Measurements from ENCODE around the gene LRPPRC. TPM values are rescaled to one million over a fixed set of nuclear protein-coding genes. Genes with fewer than 3 reads are reported as not detected.
"Not testable (repeated sequence)": the region's sequence is repeated elsewhere in the genome, so short reads cannot be mapped to it uniquely, and the experiment has no call there.

LRPPRC gene
- total RNA-seq, 1 donor, result 57.2 TPM

GRCh38 chr2:44016282-44016681 is 20.5 kb upstream of the LRPPRC start:
- no peak overlapping the region for H3K27ac ChIP-seq (ENCODE audit: low read depth, low read length)
- no peaks in the 10 kb centered on the region for H3K9me3 ChIP-seq (ENCODE audit: low read depth, low read length)
- no peak overlapping the region for H3K4me3 ChIP-seq (ENCODE audit: insufficient read depth, low read length)
- no peaks in the 10 kb centered on the region for H3K79me2 ChIP-seq (ENCODE audit: insufficient read depth, low read length)
- H3K4me1 ChIP-seq (ENCODE audit: insufficient read depth, low read length), result no peaks in the 10 kb centered on the region
- TF ChIP-seq, protein P1, sequence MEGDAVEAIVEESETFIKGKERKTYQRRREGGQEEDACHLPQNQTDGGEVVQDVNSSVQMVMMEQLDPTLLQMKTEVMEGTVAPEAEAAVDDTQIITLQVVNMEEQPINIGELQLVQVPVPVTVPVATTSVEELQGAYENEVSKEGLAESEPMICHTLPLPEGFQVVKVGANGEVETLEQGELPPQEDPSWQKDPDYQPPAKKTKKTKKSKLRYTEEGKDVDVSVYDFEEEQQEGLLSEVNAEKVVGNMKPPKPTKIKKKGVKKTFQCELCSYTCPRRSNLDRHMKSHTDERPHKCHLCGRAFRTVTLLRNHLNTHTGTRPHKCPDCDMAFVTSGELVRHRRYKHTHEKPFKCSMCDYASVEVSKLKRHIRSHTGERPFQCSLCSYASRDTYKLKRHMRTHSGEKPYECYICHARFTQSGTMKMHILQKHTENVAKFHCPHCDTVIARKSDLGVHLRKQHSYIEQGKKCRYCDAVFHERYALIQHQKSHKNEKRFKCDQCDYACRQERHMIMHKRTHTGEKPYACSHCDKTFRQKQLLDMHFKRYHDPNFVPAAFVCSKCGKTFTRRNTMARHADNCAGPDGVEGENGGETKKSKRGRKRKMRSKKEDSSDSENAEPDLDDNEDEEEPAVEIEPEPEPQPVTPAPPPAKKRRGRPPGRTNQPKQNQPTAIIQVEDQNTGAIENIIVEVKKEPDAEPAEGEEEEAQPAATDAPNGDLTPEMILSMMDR (IDR thresholded peaks at IDR 0.05; ENCODE audit: extremely low read depth, low read depth, low read length), result no peak
- no peaks in the 10 kb centered on the region for H4K20me1 ChIP-seq (ENCODE audit: insufficient read depth, low read length)
- no peaks in the 10 kb centered on the region for H3K27me3 ChIP-seq (ENCODE audit: insufficient read depth, low read length)
- H2AFZ ChIP-seq (ENCODE audit: low read length), result no peak overlapping the region
- no peaks in the 10 kb centered on the region for H3K36me3 ChIP-seq (ENCODE audit: insufficient read depth, low read length)
- H3K4me2 ChIP-seq (ENCODE audit: insufficient read depth, low read length), result no peak overlapping the region
- DNase-seq (ENCODE audit: insufficient read length, low spot score, missing footprints), result no peak

- no peaks in the 10 kb centered on the region for H3K4me1 ChIP-seq (ENCODE audit: insufficient read depth, low read length)
- TF ChIP-seq, protein P1 (IDR thresholded peaks at IDR 0.05; ENCODE audit: extremely low read depth, low read depth, low read length), result no peak
- no peaks in the 10 kb centered on the region for H3K79me2 ChIP-seq (ENCODE audit: insufficient read depth, low read length)
- no peaks in the 10 kb centered on the region for H3K9me3 ChIP-seq (ENCODE audit: low read depth, low read length)
- no peak overlapping the region for H2AFZ ChIP-seq (ENCODE audit: low read length)
- DNase-seq (ENCODE audit: insufficient read length, low spot score, missing footprints), result no peak
- H3K27me3 ChIP-seq (ENCODE audit: insufficient read depth, low read length), result no peaks in the 10 kb centered on the region
- H3K4me3 ChIP-seq (ENCODE audit: insufficient read depth, low read length), result no peak overlapping the region
- no peak overlapping the region for H3K4me2 ChIP-seq (ENCODE audit: insufficient read depth, low read length)
- no peak overlapping the region for H3K27ac ChIP-seq (ENCODE audit: low read depth, low read length)
- H4K20me1 ChIP-seq (ENCODE audit: insufficient read depth, low read length), result no peaks in the 10 kb centered on the region
- H3K36me3 ChIP-seq (ENCODE audit: insufficient read depth, low read length), result no peaks in the 10 kb centered on the region
Measured at GRCh38 chr2:44015239-44015638, 19.4 kb upstream of the LRPPRC start.

GRCh38 chr2:44013205-44013604 is 17.4 kb upstream of the LRPPRC start:
- H3K9me3 ChIP-seq (ENCODE audit: low read depth, low read length); H4K20me1 ChIP-seq (ENCODE audit: insufficient read depth, low read length); H3K4me1 ChIP-seq (ENCODE audit: insufficient read depth, low read length): not testable (repeated sequence)

GRCh38 chr2:44010266-44010665 is 14.5 kb upstream of the LRPPRC start:
- H3K36me3 ChIP-seq (ENCODE audit: insufficient read depth, low read length), result no peaks in the 10 kb centered on the region
- no peak overlapping the region for H3K4me2 ChIP-seq (ENCODE audit: insufficient read depth, low read length)
- H3K79me2 ChIP-seq (ENCODE audit: insufficient read depth, low read length), result no peaks in the 10 kb centered on the region
- no peak overlapping the region for H3K27ac ChIP-seq (ENCODE audit: low read depth, low read length)
- peaks cover 3% of the 10 kb centered on the region for H3K4me1 ChIP-seq (ENCODE audit: insufficient read depth, low read length)
- no peaks in the 10 kb centered on the region for H4K20me1 ChIP-seq (ENCODE audit: insufficient read depth, low read length)
- peaks cover 8% of the 10 kb centered on the region for H3K27me3 ChIP-seq (ENCODE audit: insufficient read depth, low read length)
- DNase-seq (ENCODE audit: insufficient read length, low spot score, missing footprints), result no peak
- TF ChIP-seq, protein P1 (IDR thresholded peaks at IDR 0.05; ENCODE audit: extremely low read depth, low read depth, low read length), result no peak
- H2AFZ ChIP-seq (ENCODE audit: low read length), result no peak overlapping the region
- H3K9me3 ChIP-seq (ENCODE audit: low read depth, low read length), result no peaks in the 10 kb centered on the region
- H3K4me3 ChIP-seq (ENCODE audit: insufficient read depth, low read length), result no peak overlapping the region

More at GRCh38 chr2:44013205-44013604, 17.4 kb upstream of the LRPPRC start:
- not testable (repeated sequence) for H3K27me3 ChIP-seq (ENCODE audit: insufficient read depth, low read length); H2AFZ ChIP-seq (ENCODE audit: low read length); H3K79me2 ChIP-seq (ENCODE audit: insufficient read depth, low read length); H3K27ac ChIP-seq (ENCODE audit: low read depth, low read length); H3K4me2 ChIP-seq (ENCODE audit: insufficient read depth, low read length); DNase-seq (ENCODE audit: insufficient read length, low spot score, missing footprints); H3K4me3 ChIP-seq (ENCODE audit: insufficient read depth, low read length); H3K36me3 ChIP-seq (ENCODE audit: insufficient read depth, low read length)

Data from osteoblast (primary cell).